Transverse colon (tissue), 3 donors: ENCODE results near the gene ATP1A2.

Experiments used
- CTCF ChIP-seq, 5 experiments: fragments of 200-600 bp in 3 of 5; fragments of 450-650 bp in 2 of 5; sonication (generic) in 3 of 5; IDR thresholded peaks; 1 replicate in 2 of 5; 2 replicates in 3 of 5; pipeline ENCODE4 v1.5.1; 2016 to 2017; ENCODE audit warnings: antibody characterized with exemption in 5 of 5, inconsistent platforms in 3 of 5, mild to moderate bottlenecking in 2 of 5, moderate library complexity in 1 of 5
- EP300 ChIP-seq: sonication (generic); formaldehyde crosslinking; IDR thresholded peaks from one replicate; pipeline ENCODE4 v1.6.1; 2017; ENCODE audit warnings: antibody characterized with exemption, low read depth

DNA sequence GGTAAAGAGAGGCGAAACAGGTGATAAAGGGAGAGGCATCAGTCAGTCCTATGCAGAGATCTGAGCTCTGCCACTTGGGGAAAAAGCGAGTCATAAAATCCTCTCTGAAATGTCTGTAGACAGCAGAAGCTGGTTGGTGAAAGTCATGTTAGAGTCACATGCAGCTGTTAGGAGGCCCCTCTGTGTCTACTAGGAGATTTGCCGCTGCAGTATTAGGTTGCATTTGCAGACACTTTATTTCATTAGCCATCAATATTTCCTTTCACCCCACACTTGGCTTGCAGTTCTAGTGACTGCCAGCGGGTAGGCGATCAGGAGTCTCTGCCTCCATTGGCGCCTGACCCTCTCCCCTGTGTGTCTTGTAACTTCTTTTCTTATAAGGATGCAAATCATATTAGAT, 52.0 kb downstream of the ATP1A2 start:
- TF ChIP-seq CTCF (IDR thresholded peaks at IDR 0.05) (no peak), EP300 (no peak)
